Stimulated activated CD8-positive, alpha-beta memory T cell treated with anti-CD3 and anti-CD28 coated beads, Interleukin-7, amount 100 ng/mL, for 1 hour (primary cell): ENCODE data around the gene MPEG1.

Source experiments
- DNase-seq, 2 donors: peaks; one replicate each; pipeline ENCODE4 v3.0.0-alpha.2; 2020; ENCODE audit warnings: low read depth in 2 of 2

MPEG1 gene

GRCh38 chr11:59212744-59213631 lies at the start of gene MPEG1:
MPEG1 (minus strand) TSS chr11:59212927; CDS start chr11:59212865, 62 bp downstream.
- DNase-seq = no peak

- no peak for DNase-seq
Observed at GRCh38 chr11:59262177-59262818, 49.6 kb upstream of the MPEG1 start.

- no peak for DNase-seq
Observed at GRCh38 chr11:59261150-59261549, 48.4 kb upstream of the MPEG1 start.

- no peak for DNase-seq
Observed at GRCh38 chr11:59259867-59260475, 47.2 kb upstream of the MPEG1 start.

GRCh38 chr11:59259047-59259446 lies 46.3 kb upstream of the MPEG1 start:
- no peak for DNase-seq

- DNase-seq = no peak
Observed at GRCh38 chr11:59255281-59255680, 42.6 kb upstream of the MPEG1 start.

GRCh38 chr11:59254286-59254685 lies 41.6 kb upstream of the MPEG1 start:
- no peak for DNase-seq

- DNase-seq = no peak
Observed at GRCh38 chr11:59253001-59253400, 40.3 kb upstream of the MPEG1 start.

GRCh38 chr11:59249535-59249934 lies 36.8 kb upstream of the MPEG1 start:
- no peak for DNase-seq

GRCh38 chr11:59247531-59248227 lies 35.0 kb upstream of the MPEG1 start:
- DNase-seq = no peak

- DNase-seq = no peak
Observed at GRCh38 chr11:59243633-59244032, 30.9 kb upstream of the MPEG1 start.

- no peak for DNase-seq
Observed at GRCh38 chr11:59240322-59240721, 27.6 kb upstream of the MPEG1 start.

GRCh38 chr11:59226396-59226795 lies 13.7 kb upstream of the MPEG1 start:
- DNase-seq = no peak

- DNase-seq = no peak
Observed at GRCh38 chr11:59225017-59225416, 12.3 kb upstream of the MPEG1 start.

- DNase-seq = no peak
Observed at GRCh38 chr11:59224351-59224928, 11.7 kb upstream of the MPEG1 start.

- DNase-seq = no peak
Observed at GRCh38 chr11:59223611-59224010, 10.9 kb upstream of the MPEG1 start.

GRCh38 chr11:59223177-59223576 lies 10.4 kb upstream of the MPEG1 start:
- DNase-seq = no peak

GRCh38 chr11:59222464-59223060 lies 9.8 kb upstream of the MPEG1 start:
- DNase-seq = no peak

- DNase-seq = no peak
Observed at GRCh38 chr11:59221441-59221840, 8.7 kb upstream of the MPEG1 start.

- DNase-seq = no peak
Observed at GRCh38 chr11:59219836-59220235, 7.1 kb upstream of the MPEG1 start.

- no peak for DNase-seq
Observed at GRCh38 chr11:59218893-59219292, 6.2 kb upstream of the MPEG1 start.
